Measurements from ENCODE around the gene SEC23IP. TPM values are rescaled to one million over a fixed set of nuclear protein-coding genes. Genes with fewer than 3 reads are reported as not detected.

Gene SEC23IP
- total and polyA plus RNA-seq, 8 donors = 4.1 to 82.1 (median 14.8) TPM

- Histone ChIP-seq H3K4me3 (no peak overlapping the region), H3K27me3 (no peaks in the 10 kb centered on the region), H3K27ac (no peak overlapping the region), H3K36me3 (no peaks in the 10 kb centered on the region), H3K4me1 (no peaks in the 10 kb centered on the region), H3K9me3 (peaks cover 5 to 18% (median 14%) of the 10 kb centered on the region in 4 donors)
- no peak for DNase-seq
- 66 to 85% (median 81%) methylated on average over 1 of the region's 1 CpG for WGBS, 5 donors
- TF ChIP-seq POLR2AphosphoS5 (IDR thresholded peaks at IDR 0.05) (no peak), POLR2A (IDR thresholded peaks at IDR 0.05) (no peak), EP300 (IDR thresholded peaks at IDR 0.05) (no peak), CTCF (IDR thresholded peaks at IDR 0.05) (no peak)
- intact Hi-C loops (cut with DNase I; ENCODE audit: low total_unique reads) = no loop called here
Observed at GRCh38 chr10:119970107-119970506, 77.6 kb downstream of the SEC23IP start.

GRCh38 chr10:119970963-119971362 lies 78.4 kb downstream of the SEC23IP start:
- WGBS, 5 donors = 92 to 100% (median 96%) methylated on average over 1 of the region's 1 CpG
- Histone ChIP-seq H3K4me1 (no peaks in the 10 kb centered on the region), H3K36me3 (no peaks in the 10 kb centered on the region), H3K9me3 (peaks cover 5 to 18% (median 14%) of the 10 kb centered on the region in 4 donors), H3K4me3 (no peak overlapping the region), H3K27me3 (no peaks in the 10 kb centered on the region), H3K27ac (no peak overlapping the region)
- DNase-seq = no peak
- TF ChIP-seq POLR2AphosphoS5 (IDR thresholded peaks at IDR 0.05) (no peak), POLR2A (IDR thresholded peaks at IDR 0.05) (no peak), EP300 (IDR thresholded peaks at IDR 0.05) (no peak), CTCF (IDR thresholded peaks at IDR 0.05) (no peak)
- intact Hi-C loops (cut with DNase I; ENCODE audit: low total_unique reads) = no loop called here

GRCh38 chr10:119973281-119973680 lies 80.8 kb downstream of the SEC23IP start:
- H3K4me1 ChIP-seq = no peaks in the 10 kb centered on the region
- TF ChIP-seq EP300 (IDR thresholded peaks at IDR 0.05) (no peak), POLR2AphosphoS5 (IDR thresholded peaks at IDR 0.05) (no peak), POLR2A (IDR thresholded peaks at IDR 0.05) (no peak), CTCF (IDR thresholded peaks at IDR 0.05) (no peak)
- H3K9me3 ChIP-seq = no peaks in the 10 kb centered on the region
- H3K27ac ChIP-seq = no peak overlapping the region
- peaks cover 0 to 4% (median 0%) of the 10 kb centered on the region in 3 donors for H3K27me3 ChIP-seq
- H3K4me3 ChIP-seq = no peak overlapping the region
- DNase-seq = no peak
- H3K36me3 ChIP-seq = no peaks in the 10 kb centered on the region
- intact Hi-C loops (cut with DNase I; ENCODE audit: low total_unique reads) = no loop called here
- 57 to 80% (median 66%) methylated on average over 5 of the region's 5 CpGs for WGBS, 5 donors

- H3K27ac ChIP-seq = no peak overlapping the region
- H3K27me3 ChIP-seq = peaks cover 0 to 4% (median 0%) of the 10 kb centered on the region in 3 donors
- 58 to 73% (median 69%) methylated on average over 3 of the region's 3 CpGs for WGBS, 5 donors
- no peaks in the 10 kb centered on the region for H3K4me1 ChIP-seq
- DNase-seq = no peak
- H3K9me3 ChIP-seq = no peaks in the 10 kb centered on the region
- H3K4me3 ChIP-seq = no peak overlapping the region
- intact Hi-C loops (cut with DNase I; ENCODE audit: low total_unique reads) = no loop called here
- no peak for TF ChIP-seq CTCF (IDR thresholded peaks at IDR 0.05)
- no peak for TF ChIP-seq POLR2AphosphoS5 (IDR thresholded peaks at IDR 0.05)
- no peak for TF ChIP-seq EP300 (IDR thresholded peaks at IDR 0.05)
- no peak for TF ChIP-seq POLR2A (IDR thresholded peaks at IDR 0.05)
- H3K36me3 ChIP-seq = no peaks in the 10 kb centered on the region
Observed at GRCh38 chr10:119976421-119976820, 83.9 kb downstream of the SEC23IP start.

All from stomach (tissue), 9 donors.